OCI-LY3 (cell line): ENCODE data around the gene PRKCQ.

Experiments used
- H2AFZ ChIP-seq: fragments of 200-600, 300-600 bp; shearing (Covaris generic); 2 replicates; pipeline ENCODE4 v1.6.0; 2014; ENCODE audit warnings: antibody characterized with exemption, low read depth, low read length
- H3K27ac ChIP-seq: fragments of 200-600, 300-600 bp; sonication (generic); 2 replicates; pipeline ENCODE4 v1.5.1; 2014; ENCODE audit warnings: mild to moderate bottlenecking, low read length, moderate library complexity, mixed read lengths
- H3K27me3 ChIP-seq: fragments of 200-600, 300-600 bp; sonication (generic); 2 replicates; pipeline ENCODE4 v1.6.1; 2014; ENCODE audit warnings: low read depth, low read length, mixed read lengths
- H3K36me3 ChIP-seq: fragments of 200-600, 300-600 bp; sonication (generic); replicated peaks from 2 replicates; pipeline ENCODE3; 2014; ENCODE audit warnings: low read depth, low read length, mixed read lengths
- H3K4me1 ChIP-seq: fragments of 300-600, 200-600 bp; sonication (generic); 2 replicates; pipeline ENCODE4 v1.6.1; 2014; ENCODE audit warnings: low read length, mixed read lengths
- H3K4me2 ChIP-seq: fragments of 200-600, 300-600 bp; sonication (generic); 2 replicates; pipeline ENCODE4 v1.6.1; 2014; ENCODE audit warnings: low read length, mixed read lengths
- H3K4me3 ChIP-seq: fragments of 300-600, 200-600 bp; sonication (generic); 2 replicates; pipeline ENCODE4 v1.5.1; 2014; ENCODE audit warnings: antibody characterized with exemption, mild to moderate bottlenecking, low read length, moderate library complexity
- H3K79me2 ChIP-seq: fragments of 300-600, 200-600 bp; shearing (Covaris generic); 2 replicates; pipeline ENCODE4 v1.6.1; 2014; ENCODE audit warnings: mild to moderate bottlenecking, low read length, mixed read lengths
- H3K9ac ChIP-seq: fragments of 300-600, 200-600 bp; shearing (Covaris generic); 2 replicates; pipeline ENCODE4 v1.6.0; 2014; ENCODE audit warnings: mild to moderate bottlenecking, low read length, moderate library complexity
- H3K9me3 ChIP-seq: fragments of 200-600, 300-600 bp; shearing (Covaris generic); 2 replicates; pipeline ENCODE4 v1.6.1; 2014; ENCODE audit warnings: low read length, mixed read lengths; ENCODE audit not compliant: insufficient read depth
- H4K20me1 ChIP-seq: fragments of 200-600, 300-600 bp; sonication (generic); 2 replicates; pipeline ENCODE4 v1.6.1; 2016; ENCODE audit warnings: low read length, mixed read lengths; ENCODE audit not compliant: insufficient read depth
- CTCF ChIP-seq: fragments of 200-600, 300-600 bp; sonication (generic); IDR thresholded peaks from 2 replicates; pipeline ENCODE4 v1.5.1; 2014; ENCODE audit warnings: antibody characterized with exemption, low read length, low read depth
- EZH2phosphoT487 ChIP-seq: fragments of 200-600 bp; shearing (Covaris generic); IDR thresholded peaks from 2 replicates; pipeline ENCODE4 v1.6.1; 2018; ENCODE audit warnings: antibody characterized with exemption, mixed run types, low read depth

Gene PRKCQ

GRCh38 chr10:6465854-6466601, 114.0 kb downstream of the PRKCQ start:
- TF ChIP-seq EZH2phosphoT487 (no peak), CTCF (no peak)
- H3K9ac ChIP-seq = no peak overlapping the region
- H3K27ac ChIP-seq = no peak overlapping the region
- H3K79me2 ChIP-seq = no peaks in the 10 kb centered on the region
- no peak overlapping the region for H2AFZ ChIP-seq
- no peak overlapping the region for H3K4me3 ChIP-seq
- no peaks in the 10 kb centered on the region for H3K9me3 ChIP-seq
- H3K4me2 ChIP-seq = no peak overlapping the region
- peaks cover 27% of the 10 kb centered on the region; the same call in 1 of the 2 replicates for H3K27me3 ChIP-seq
- no peaks in the 10 kb centered on the region for H4K20me1 ChIP-seq
- H3K4me1 ChIP-seq = no peaks in the 10 kb centered on the region
- H3K36me3 ChIP-seq = no peaks in the 10 kb centered on the region

- Histone ChIP-seq H3K9ac (no peak overlapping the region), H3K36me3 (no peaks in the 10 kb centered on the region), H3K4me2 (no peak overlapping the region), H3K27ac (no peak overlapping the region), H2AFZ (no peak overlapping the region), H3K27me3 (peaks cover 27% of the 10 kb centered on the region; the same call in 1 of the 2 replicates), H3K9me3 (no peaks in the 10 kb centered on the region), H3K4me3 (no peak overlapping the region), H3K4me1 (no peaks in the 10 kb centered on the region), H4K20me1 (no peaks in the 10 kb centered on the region), H3K79me2 (no peaks in the 10 kb centered on the region)
- TF ChIP-seq EZH2phosphoT487 (no peak), CTCF (no peak)
Observed at GRCh38 chr10:6465437-6465836, 114.6 kb downstream of the PRKCQ start.

GRCh38 chr10:6464862-6465430, 115.1 kb downstream of the PRKCQ start:
- no peaks in the 10 kb centered on the region for H3K4me1 ChIP-seq
- H2AFZ ChIP-seq = no peak overlapping the region
- TF ChIP-seq CTCF (no peak), EZH2phosphoT487 (no peak)
- no peak overlapping the region for H3K4me3 ChIP-seq
- H4K20me1 ChIP-seq = no peaks in the 10 kb centered on the region
- H3K36me3 ChIP-seq = no peaks in the 10 kb centered on the region
- no peaks in the 10 kb centered on the region for H3K9me3 ChIP-seq
- H3K27me3 ChIP-seq = peaks cover 23% of the 10 kb centered on the region; the same call in 1 of the 2 replicates
- H3K4me2 ChIP-seq = no peak overlapping the region
- no peak overlapping the region for H3K27ac ChIP-seq
- H3K9ac ChIP-seq = no peak overlapping the region
- no peaks in the 10 kb centered on the region for H3K79me2 ChIP-seq

GRCh38 chr10:6463366-6463765, 116.7 kb downstream of the PRKCQ start:
- Histone ChIP-seq H2AFZ (no peak overlapping the region), H3K36me3 (no peaks in the 10 kb centered on the region), H3K9me3 (no peaks in the 10 kb centered on the region), H3K79me2 (no peaks in the 10 kb centered on the region), H3K27ac (no peak overlapping the region), H4K20me1 (no peaks in the 10 kb centered on the region), H3K4me2 (no peak overlapping the region), H3K9ac (no peak overlapping the region), H3K4me3 (no peak overlapping the region), H3K27me3 (peaks cover 23% of the 10 kb centered on the region; the same call in 1 of the 2 replicates), H3K4me1 (no peaks in the 10 kb centered on the region)
- no peak for TF ChIP-seq CTCF
- TF ChIP-seq EZH2phosphoT487 = no peak
